ENCODE measurements around the gene CWC15. TPM values are rescaled to one million over a fixed set of nuclear protein-coding genes. Genes with fewer than 3 reads are reported as not detected.

The CWC15 gene
- total and polyA plus RNA-seq, 11 donors = 54.4 to 118 (median 62.7) TPM

DNA sequence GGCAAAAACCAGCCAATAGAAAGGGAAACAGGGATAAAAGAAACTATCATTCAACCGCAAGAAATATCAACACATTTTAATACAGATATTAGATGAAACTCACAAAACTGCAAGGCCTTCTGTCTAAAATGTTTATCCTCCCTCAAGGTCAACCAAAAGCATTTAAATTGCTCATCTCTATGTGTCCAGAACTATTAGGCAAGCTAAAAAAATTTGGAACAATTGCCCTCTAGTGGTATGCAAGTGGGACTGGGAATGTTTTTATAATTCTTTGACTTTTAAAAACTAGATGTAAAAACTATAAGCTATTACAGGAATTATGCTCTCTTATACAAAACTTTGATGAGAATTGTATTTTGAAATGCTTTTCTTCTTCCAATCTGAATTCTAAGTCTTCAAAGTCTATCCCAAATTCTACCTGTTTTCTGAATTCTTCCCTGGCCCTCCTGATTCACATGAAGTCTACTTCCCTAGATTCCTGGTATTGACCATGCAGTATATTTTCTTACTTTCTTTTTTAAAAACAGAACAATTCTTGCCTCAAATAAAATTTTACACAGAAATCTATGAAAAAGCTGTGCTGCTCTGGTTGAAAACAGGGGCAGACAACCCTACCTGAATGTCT is 4.9 kb downstream of the CWC15 start:
- 94 to 96% (median 95%) methylated on average over 1 of the region's 1 CpG for WGBS, 4 donors
- DNase-seq (no peak), ATAC-seq (no peak)
- H3K4me1 ChIP-seq = peaks cover 4 to 19% (median 11%) of the 10 kb centered on the region in 12 donors
- H3K27me3 ChIP-seq = no peaks in the 10 kb centered on the region
- intact Hi-C loops (cut with DNase I) = loop anchor here (2.0 to 10.0 kb wide), 6 partner anchors 94 to 806 kb away; no protein-coding TSS in a partner anchor
- no peak for TF ChIP-seq POLR2A (IDR thresholded peaks at IDR 0.05)
- TF ChIP-seq, protein P1, sequence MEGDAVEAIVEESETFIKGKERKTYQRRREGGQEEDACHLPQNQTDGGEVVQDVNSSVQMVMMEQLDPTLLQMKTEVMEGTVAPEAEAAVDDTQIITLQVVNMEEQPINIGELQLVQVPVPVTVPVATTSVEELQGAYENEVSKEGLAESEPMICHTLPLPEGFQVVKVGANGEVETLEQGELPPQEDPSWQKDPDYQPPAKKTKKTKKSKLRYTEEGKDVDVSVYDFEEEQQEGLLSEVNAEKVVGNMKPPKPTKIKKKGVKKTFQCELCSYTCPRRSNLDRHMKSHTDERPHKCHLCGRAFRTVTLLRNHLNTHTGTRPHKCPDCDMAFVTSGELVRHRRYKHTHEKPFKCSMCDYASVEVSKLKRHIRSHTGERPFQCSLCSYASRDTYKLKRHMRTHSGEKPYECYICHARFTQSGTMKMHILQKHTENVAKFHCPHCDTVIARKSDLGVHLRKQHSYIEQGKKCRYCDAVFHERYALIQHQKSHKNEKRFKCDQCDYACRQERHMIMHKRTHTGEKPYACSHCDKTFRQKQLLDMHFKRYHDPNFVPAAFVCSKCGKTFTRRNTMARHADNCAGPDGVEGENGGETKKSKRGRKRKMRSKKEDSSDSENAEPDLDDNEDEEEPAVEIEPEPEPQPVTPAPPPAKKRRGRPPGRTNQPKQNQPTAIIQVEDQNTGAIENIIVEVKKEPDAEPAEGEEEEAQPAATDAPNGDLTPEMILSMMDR (IDR thresholded peaks at IDR 0.05) = peak; percentile 26 to 63 (median 54)
- peaks cover 0 to 86% (median 85%) of the 10 kb centered on the region in 9 donors for H3K36me3 ChIP-seq
- H3K9me3 ChIP-seq = no peaks in the 10 kb centered on the region
- no peak overlapping the region for H3K4me3 ChIP-seq
- no peak overlapping the region for H3K27ac ChIP-seq

DNA sequence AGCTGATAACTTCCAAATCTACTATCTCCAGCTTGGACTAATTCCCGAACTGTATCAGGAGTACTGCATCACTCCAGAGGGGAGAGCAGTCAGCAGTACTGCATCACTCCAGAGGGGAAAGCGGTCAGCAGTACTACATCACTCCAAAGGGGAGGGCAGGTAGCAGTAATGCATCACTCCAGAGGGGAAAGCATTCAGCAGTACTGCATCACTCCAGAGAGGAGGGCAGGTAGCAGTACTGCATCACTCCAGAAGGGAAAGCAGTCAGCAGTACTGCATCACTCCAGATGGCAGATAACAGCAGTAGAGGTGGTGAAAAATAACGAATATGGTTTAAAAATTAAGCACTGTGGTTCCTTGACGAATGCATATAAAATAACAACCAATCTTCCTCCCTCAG is 8.4 kb downstream of the CWC15 start:
- ATAC-seq = no peak
- Histone ChIP-seq H3K27ac (no peak overlapping the region), H3K4me3 (no peak overlapping the region), H3K9me3 (no peaks in the 10 kb centered on the region), H3K27me3 (no peaks in the 10 kb centered on the region), H3K36me3 (peaks cover 0 to 100% (median 99%) of the 10 kb centered on the region in 9 donors), H3K4me1 (no peaks in the 10 kb centered on the region)
- 76 to 83% (median 78%) methylated on average over 4 of the region's 4 CpGs for WGBS, 4 donors
- DNase-seq = no peak
- TF ChIP-seq, protein P1 (IDR thresholded peaks at IDR 0.05) = no peak
- no peak for TF ChIP-seq POLR2A (IDR thresholded peaks at IDR 0.05)
- intact Hi-C loops (cut with DNase I) = loop anchor here in 9 of 10 donors (5.0 to 10.0 kb wide), 5 partner anchors 90 to 810 kb away; no protein-coding TSS in a partner anchor

DNA sequence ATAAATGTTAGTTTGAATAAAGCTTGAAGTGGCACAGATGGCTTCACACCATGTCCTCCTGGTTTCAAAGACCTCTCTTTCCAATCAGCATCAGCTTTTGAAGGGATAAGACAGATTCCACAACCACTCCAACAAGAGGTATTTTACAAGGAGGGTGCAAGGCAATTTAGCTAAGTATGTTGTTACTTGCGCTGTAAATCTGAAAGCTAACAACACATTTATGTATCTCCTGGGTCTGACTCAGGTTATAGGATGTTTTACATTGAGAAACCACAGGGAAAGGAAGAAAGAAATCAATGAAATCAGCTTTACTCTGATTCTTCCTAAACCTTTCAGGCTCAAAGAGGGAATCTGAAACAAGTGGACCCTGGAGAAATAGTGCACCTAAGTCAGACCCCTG is 12.1 kb downstream of the CWC15 start:
- H3K27me3 ChIP-seq = no peaks in the 10 kb centered on the region
- no peak overlapping the region for H3K27ac ChIP-seq
- no peaks in the 10 kb centered on the region for H3K4me1 ChIP-seq
- no peaks in the 10 kb centered on the region for H3K9me3 ChIP-seq
- H3K36me3 ChIP-seq = peaks cover 0 to 85% (median 68%) of the 10 kb centered on the region in 9 donors
- TF ChIP-seq, protein P1 (IDR thresholded peaks at IDR 0.05) = no peak
- no peak for TF ChIP-seq POLR2A (IDR thresholded peaks at IDR 0.05)
- no peak overlapping the region for H3K4me3 ChIP-seq
- intact Hi-C loops (cut with DNase I) = loop anchor here in 6 of 10 donors (10.0 kb wide), 4 partner anchors 86 to 814 kb away; no protein-coding TSS in a partner anchor
- DNase-seq = no peak
- ATAC-seq = no peak
- 98 to 100% (median 99%) methylated on average over 1 of the region's 1 CpG for WGBS, 4 donors

DNA sequence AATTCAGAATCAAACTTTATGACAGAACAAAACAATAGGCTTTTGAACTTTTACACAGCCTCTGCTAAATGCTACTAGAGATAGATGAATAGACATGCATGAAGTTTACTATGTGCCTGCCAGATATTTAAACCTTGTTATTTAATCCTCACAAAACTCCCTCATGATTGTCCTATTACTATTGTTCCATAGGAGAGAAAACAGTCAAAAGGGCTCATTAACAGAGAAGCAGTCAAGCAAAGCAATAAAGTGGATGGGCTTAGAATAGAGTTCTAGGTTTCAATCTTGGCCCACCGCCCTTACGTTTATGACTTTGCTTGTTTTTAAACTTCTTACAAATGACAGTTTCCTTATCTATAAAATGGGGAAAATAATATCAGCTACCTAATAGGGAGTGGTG is 12.9 kb downstream of the CWC15 start:
- peaks cover 0 to 77% (median 60%) of the 10 kb centered on the region in 9 donors for H3K36me3 ChIP-seq
- no peaks in the 10 kb centered on the region for H3K27me3 ChIP-seq
- DNase-seq (no peak), ATAC-seq (no peak)
- no peaks in the 10 kb centered on the region for H3K4me1 ChIP-seq
- H3K4me3 ChIP-seq = no peak overlapping the region
- no peak overlapping the region for H3K27ac ChIP-seq
- no peak for TF ChIP-seq POLR2A (IDR thresholded peaks at IDR 0.05)
- TF ChIP-seq, protein P1 (IDR thresholded peaks at IDR 0.05) = no peak
- 92 to 97% (median 95%) methylated on average over 2 of the region's 2 CpGs for WGBS, 4 donors
- intact Hi-C loops (cut with DNase I) = loop anchor here in 6 of 10 donors (10.0 kb wide), 4 partner anchors 86 to 814 kb away; no protein-coding TSS in a partner anchor
- H3K9me3 ChIP-seq = no peaks in the 10 kb centered on the region
